ENCODE data around the gene GNGT1. TPM values are rescaled to one million over a fixed set of nuclear protein-coding genes. Genes with fewer than 3 reads are reported as not detected.

The GNGT1 gene
- 0.15 TPM in 1 of 2 replicates, not detected in the other for polyA plus RNA-seq (2012; rRNA removed)
- polyA plus RNA-seq (2012; cell fraction: cytosol; rRNA removed), result 0.08 and 0.13 TPM in 2 replicates
- 0.07 and 0.31 TPM in 2 replicates for polyA plus RNA-seq (2012; cell fraction: nucleus; rRNA removed)

DNA sequence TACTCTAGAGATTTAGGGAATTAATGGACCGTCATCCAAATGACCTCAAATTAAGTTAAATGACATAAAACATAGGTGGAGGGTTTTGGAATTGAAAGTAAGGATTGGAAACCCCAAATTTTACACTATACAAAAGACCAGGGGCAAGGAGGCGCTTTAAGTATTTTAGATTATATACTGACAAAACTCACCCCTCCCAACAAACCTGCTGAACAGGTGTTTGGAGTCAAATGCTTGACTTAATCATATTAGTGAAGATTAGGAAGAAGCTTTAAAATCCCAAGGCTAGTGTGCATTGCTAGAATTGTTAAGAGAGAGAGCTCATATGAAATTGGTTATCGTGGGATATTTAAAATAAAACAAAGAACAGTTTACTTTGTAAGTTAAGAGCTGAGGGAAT is at the start of gene GNGT1:
TSS of gene GNGT1 (plus strand) at position 301 of the 400 bp plus-strand sequence. CDS start 180 bp downstream, outside the sequence.
- Histone ChIP-seq H3K9ac (no peak within 1 kb of the TSS), H3F3A (replicated peaks; ENCODE audit: insufficient read depth) (peaks cover 5% of the 10 kb centered on the region), H3K27ac (ENCODE audit: low read depth in 2 of 2, low read length in 1 of 2) (no peak within 1 kb of the TSS), H4K20me1 (ENCODE audit: insufficient read depth) (no peaks in the 10 kb centered on the region), H3K4me1 (ENCODE audit: control insufficient read depth in 1 of 2, insufficient read depth in 2 of 2, low read depth in 1 of 2, low read length in 1 of 2) (peaks cover 0 to 4% of the 10 kb centered on the region in 2 experiments; a peak in 2 of 4 replicates), H3K4me3 (ENCODE audit: low read depth in 2 of 2, low read length in 1 of 2) (no peak within 1 kb of the TSS), H3K79me2 (ENCODE audit: insufficient read depth) (no peaks in the 10 kb centered on the region), H3K9me3 (no peaks in the 10 kb centered on the region), H3K4me2 (no peak within 1 kb of the TSS), H2AFZ (ENCODE audit: low read depth) (no peak within 1 kb of the TSS), H3K27me3 (ENCODE audit: insufficient read depth) (no peaks in the 10 kb centered on the region), H3K36me3 (replicated peaks in 1 of 2; ENCODE audit: control insufficient read depth in 1 of 2, insufficient read depth in 2 of 2, low read length in 1 of 2) (no peaks in the 10 kb centered on the region), H3K9me2 (no peaks in the 10 kb centered on the region)
- ChIA-PET POLR2A (no interaction called here), CTCF (interaction anchor here (0.8 to 1.7 kb wide), 4 partner anchors 10 to 181 kb away, joined by 3 to 7 read pairs (median 4); no protein-coding TSS in a partner anchor)
- TF ChIP-seq TCF12 (IDR thresholded peaks at IDR 0.05) (no peak), MAX (IDR thresholded peaks at IDR 0.05; ENCODE audit: low read depth) (no peak), EZH2phosphoT487 (IDR thresholded peaks at IDR 0.05; ENCODE audit: borderline replicate concordance, low read depth) (no peak), RAD21 (IDR thresholded peaks at IDR 0.05; ENCODE audit: low read length) (no peak), GATA2 (CRISPR knock-in tag; IDR thresholded peaks at IDR 0.05) (no peak), SMC3 (IDR thresholded peaks at IDR 0.05; ENCODE audit: low read depth, low read length) (no peak), USF1 (IDR thresholded peaks at IDR 0.05; ENCODE audit: borderline replicate concordance, low read depth) (no peak), RCOR1 (IDR thresholded peaks at IDR 0.05; ENCODE audit: low read length) (no peak), RXRA (IDR thresholded peaks at IDR 0.05; ENCODE audit: borderline replicate concordance, low read depth) (no peak), ELF1 (IDR thresholded peaks at IDR 0.05) (no peak)
- TF ChIP-seq, protein P1, sequence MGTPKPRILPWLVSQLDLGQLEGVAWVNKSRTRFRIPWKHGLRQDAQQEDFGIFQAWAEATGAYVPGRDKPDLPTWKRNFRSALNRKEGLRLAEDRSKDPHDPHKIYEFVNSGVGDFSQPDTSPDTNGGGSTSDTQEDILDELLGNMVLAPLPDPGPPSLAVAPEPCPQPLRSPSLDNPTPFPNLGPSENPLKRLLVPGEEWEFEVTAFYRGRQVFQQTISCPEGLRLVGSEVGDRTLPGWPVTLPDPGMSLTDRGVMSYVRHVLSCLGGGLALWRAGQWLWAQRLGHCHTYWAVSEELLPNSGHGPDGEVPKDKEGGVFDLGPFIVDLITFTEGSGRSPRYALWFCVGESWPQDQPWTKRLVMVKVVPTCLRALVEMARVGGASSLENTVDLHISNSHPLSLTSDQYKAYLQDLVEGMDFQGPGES (IDR thresholded peaks at IDR 0.05; ENCODE audit: low read depth, low read length), result no peak
- WGBS (ENCODE audit: low lambda C conversion rate), result 96% methylated on average over 3 of the region's 3 CpGs
- no peak for DNase-seq

GRCh38 chr7:93858857-93859256 is 47.5 kb upstream of the GNGT1 start:
- DNase-seq, result no peak
- Histone ChIP-seq H3K9me3 (no peaks in the 10 kb centered on the region), H3K27me3 (ENCODE audit: insufficient read depth) (no peaks in the 10 kb centered on the region), H3F3A (replicated peaks; ENCODE audit: insufficient read depth) (no peaks in the 10 kb centered on the region), H4K20me1 (ENCODE audit: insufficient read depth) (no peaks in the 10 kb centered on the region), H3K4me3 (ENCODE audit: low read depth in 2 of 2, low read length in 1 of 2) (no peak overlapping the region), H3K9me2 (no peaks in the 10 kb centered on the region), H3K9ac (no peak overlapping the region), H3K4me2 (no peak overlapping the region), H3K4me1 (ENCODE audit: control insufficient read depth in 1 of 2, insufficient read depth in 2 of 2, low read depth in 1 of 2, low read length in 1 of 2) (peaks cover 0 to 4% of the 10 kb centered on the region in 2 experiments; a peak in 2 of 4 replicates), H3K27ac (ENCODE audit: low read depth in 2 of 2, low read length in 1 of 2) (no peak overlapping the region), H3K79me2 (ENCODE audit: insufficient read depth) (no peaks in the 10 kb centered on the region), H2AFZ (ENCODE audit: low read depth) (no peak overlapping the region), H3K36me3 (replicated peaks in 1 of 2; ENCODE audit: control insufficient read depth in 1 of 2, insufficient read depth in 2 of 2, low read length in 1 of 2) (no peaks in the 10 kb centered on the region)
- ChIA-PET POLR2A (no interaction called here), CTCF (no interaction called here)
- 81% methylated on average over 2 of the region's 2 CpGs for WGBS (ENCODE audit: low lambda C conversion rate)
- no peak for TF ChIP-seq MAX (IDR thresholded peaks at IDR 0.05; ENCODE audit: low read depth)
- TF ChIP-seq NFIC (IDR thresholded peaks at IDR 0.05; ENCODE audit: borderline replicate concordance), result no peak
- TF ChIP-seq TEAD4 (IDR thresholded peaks at IDR 0.05; ENCODE audit: borderline replicate concordance, insufficient read depth), result no peak

All from SK-N-SH (cell line).